GM23338 (cell line): ENCODE results near the gene UGT1A10. TPM values are rescaled to one million over a fixed set of nuclear protein-coding genes. Genes with fewer than 3 reads are reported as not detected.

Experiments used
- ATAC-seq: fragments of 200-7000 bp; cut with Tn5 transposase; 3 replicates; pipeline ENCODE4 v1.9.1; 2020
- DNase-seq: peaks from one replicate; pipeline ENCODE4 v3.0.0-alpha.2; 2015; ENCODE audit warnings: low spot score
- H2AFZ ChIP-seq: fragments of 200-600 bp; sonication (generic); 2 replicates; pipeline ENCODE4 v1.8.0; 2016; ENCODE audit warnings: antibody characterized with exemption, mild to moderate bottlenecking, moderate library complexity
- H3F3A ChIP-seq: fragments of 200-600 bp; sonication (generic); replicated peaks from 2 replicates; pipeline ENCODE4 v1.8.0; 2017; ENCODE audit warnings: antibody characterized with exemption, mixed run types, low read depth
- H3K27ac ChIP-seq: fragments of 200-600 bp; sonication (generic); 2 replicates; pipeline ENCODE4 v1.6.1; 2016; ENCODE audit warnings: low read depth
- H3K27me3 ChIP-seq: fragments of 200-600 bp; sonication (generic); 2 replicates; pipeline ENCODE4 v1.8.0; 2016; ENCODE audit warnings: mild to moderate bottlenecking, mixed run types, moderate library complexity; ENCODE audit not compliant: insufficient read depth
- H3K36me3 ChIP-seq: fragments of 200-600 bp; sonication (generic); 2 replicates; pipeline ENCODE4 v1.8.0; 2016; ENCODE audit warnings: mild to moderate bottlenecking; ENCODE audit not compliant: insufficient read depth
- H3K4me1 ChIP-seq: fragments of 200-600 bp; sonication (generic); 2 replicates; pipeline ENCODE4 v1.8.0; 2016; ENCODE audit warnings: mild to moderate bottlenecking, moderate library complexity; ENCODE audit not compliant: insufficient read depth
- H3K4me2 ChIP-seq: fragments of 200-600 bp; sonication (generic); 2 replicates; pipeline ENCODE4 v1.7.1; 2017; ENCODE audit warnings: mixed run types
- H3K4me3 ChIP-seq: fragments of 200-600 bp; sonication (generic); 2 replicates; pipeline ENCODE4 v1.6.1; 2016; ENCODE audit warnings: mixed run types
- H3K79me2 ChIP-seq: fragments of 200-600 bp; sonication (generic); replicated peaks from 2 replicates; pipeline ENCODE4 v1.8.0; 2017; ENCODE audit warnings: mild to moderate bottlenecking; ENCODE audit not compliant: insufficient read depth
- H3K9me2 ChIP-seq: fragments of 200-600 bp; sonication (generic); 2 replicates; pipeline ENCODE4 v1.8.0; 2017; ENCODE audit not compliant: insufficient read depth
- H4K20me1 ChIP-seq: fragments of 200-600 bp; sonication (generic); replicated peaks from 2 replicates; pipeline ENCODE4 v1.8.0; 2017; ENCODE audit warnings: mild to moderate bottlenecking; ENCODE audit not compliant: insufficient read depth
- H3K27ac Mint-ChIP-seq: 2 replicates; pipeline ENCODE4 v1.8.0; 2020; ENCODE audit warnings: inconsistent platforms, mild to moderate bottlenecking, moderate library complexity, mixed read lengths
- H3K27me3 Mint-ChIP-seq: 3 replicates; pipeline ENCODE4 v1.8.0; 2022; ENCODE audit warnings: low read depth, mild to moderate bottlenecking, moderate library complexity, mixed read lengths, inconsistent platforms; ENCODE audit not compliant: insufficient read depth, poor library complexity
- H3K36me3 Mint-ChIP-seq: 3 replicates; pipeline ENCODE4 v1.8.0; 2021; ENCODE audit warnings: low read depth, mild to moderate bottlenecking, inconsistent platforms, moderate library complexity, mixed read lengths
- H3K4me1 Mint-ChIP-seq: 3 replicates; pipeline ENCODE4 v1.8.0; 2020; ENCODE audit warnings: mild to moderate bottlenecking, inconsistent platforms, mixed read lengths
- H3K4me3 Mint-ChIP-seq: 3 replicates; pipeline ENCODE4 v1.8.0; 2021; ENCODE audit warnings: moderate library complexity, mild to moderate bottlenecking, inconsistent platforms, mixed read lengths
- H3K9me3 Mint-ChIP-seq: 3 replicates; pipeline ENCODE4 v1.8.0; 2020; ENCODE audit warnings: moderate library complexity, mild to moderate bottlenecking, inconsistent platforms, mixed read lengths
- CREB1 ChIP-seq: fragments of 250-450 bp; sonication (Bioruptor Pico); IDR thresholded peaks from 2 replicates; pipeline ENCODE4 v1.5.0; 2020; ENCODE audit warnings: low read depth, mild to moderate bottlenecking, moderate library complexity
- CTCF ChIP-seq, 2 experiments: fragments of 200-600 bp in 1 of 2; sonication (generic) in 1 of 2; conservative IDR thresholded peaks; 2 replicates each; pipeline versions ENCODE4 v1.5.1 to v1.6.1; 2016 to 2017; ENCODE audit warnings: antibody characterized with exemption in 2 of 2, low read depth in 2 of 2, mild to moderate bottlenecking in 2 of 2, moderate library complexity in 1 of 2
- EZH2 ChIP-seq: fragments of 200-600 bp; sonication (generic); IDR thresholded peaks from one replicate; pipeline ENCODE4 v1.8.0; 2017; ENCODE audit warnings: antibody characterized with exemption, mild to moderate bottlenecking, low read depth; ENCODE audit not compliant: unreplicated experiment
- EZH2phosphoT487 ChIP-seq: fragments of 200-600 bp; sonication (generic); IDR thresholded peaks from one replicate; pipeline ENCODE4 v1.8.1; 2018; ENCODE audit warnings: antibody characterized with exemption; ENCODE audit not compliant: unreplicated experiment
- JUNB ChIP-seq: IDR thresholded peaks from one replicate; pipeline ENCODE4 v1.6.1; 2016; ENCODE audit warnings: antibody characterized with exemption; ENCODE audit not compliant: unreplicated experiment
- NANOG ChIP-seq: IDR thresholded peaks from 2 replicates; pipeline ENCODE4 v1.6.1; 2016; ENCODE audit warnings: antibody characterized with exemption, borderline replicate concordance
- POLR2AphosphoS5 ChIP-seq: IDR thresholded peaks from 2 replicates; pipeline ENCODE4 v1.6.1; 2016; ENCODE audit warnings: antibody characterized with exemption, low read depth
- ZNF114 ChIP-seq: fragments of 250-450 bp; sonication (Bioruptor Pico); IDR thresholded peaks from 2 replicates; pipeline ENCODE4 v1.5.0; 2020; ENCODE audit warnings: mild to moderate bottlenecking, moderate library complexity
- ZNF462 ChIP-seq: fragments of 250-450 bp; sonication (Bioruptor Pico); IDR thresholded peaks from 2 replicates; pipeline ENCODE4 v1.5.0; 2020; ENCODE audit warnings: mild to moderate bottlenecking, moderate library complexity
- polyA plus RNA-seq: library from polyadenylated mRNA; unstranded; fragments of >200 nt; fragmentation: Nextera tagmentation; extraction: Ambion mirVana; gene quantifications from 2 replicates; pipeline ENCODE4 v1.2.1, GENCODE V29; 2016
- total RNA-seq: library from RNA; depleted of rRNA; stranded (reverse); fragments of >200 nt; shearing (Covaris generic); gene quantifications from 2 replicates; pipeline ENCODE4 v1.2.3, GENCODE V29; 2014
- TF ChIP-seq, protein P1 (sequence below): IDR thresholded peaks from one replicate; pipeline ENCODE4 v1.6.1; 2018; ENCODE audit warnings: antibody characterized with exemption; ENCODE audit not compliant: unreplicated experiment
- TF ChIP-seq, protein P2 (sequence below): IDR thresholded peaks from 2 replicates; pipeline ENCODE4 v1.6.1; 2016; ENCODE audit warnings: antibody characterized with exemption

Gene UGT1A10
- total and polyA plus RNA-seq, 2 experiments from 2014 or later, result not detected

DNA sequence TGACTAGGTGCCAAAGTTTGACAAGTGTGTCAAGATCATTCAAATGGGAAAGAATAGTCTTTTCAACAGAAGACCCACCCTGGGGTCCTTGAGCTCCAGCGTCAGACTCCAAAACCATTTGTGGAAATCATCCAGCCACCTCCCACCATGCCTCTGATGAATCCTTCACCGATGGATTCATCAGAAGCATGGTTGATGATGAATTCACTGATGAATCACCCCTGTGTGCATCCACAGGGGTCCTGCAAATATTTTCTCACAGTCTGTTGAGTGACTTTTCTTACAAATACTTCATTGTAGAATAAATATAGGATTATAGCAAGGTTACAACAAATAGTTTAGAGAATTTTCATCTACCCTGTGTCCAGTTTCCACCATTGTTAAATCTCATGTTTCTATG, 39.8 kb downstream of the UGT1A10 start:
- Histone ChIP-seq H2AFZ (no peak overlapping the region), H3K4me1 (no peaks in the 10 kb centered on the region; the same call in 1 of the 2 replicates)

More for the DNA sequence above, 39.8 kb downstream of the UGT1A10 start:
- Mint-ChIP-seq H3K27me3 (no peaks in the 10 kb centered on the region), H3K4me1 (peaks cover 6% of the 10 kb centered on the region; the same call in 2 of the 3 replicates), H3K27ac (no peak overlapping the region), H3K4me3 (no peak overlapping the region), H3K9me3 (no peaks in the 10 kb centered on the region; the same call in 2 of the 3 replicates), H3K36me3 (no peaks in the 10 kb centered on the region)
- Histone ChIP-seq H3K27me3 (no peaks in the 10 kb centered on the region), H4K20me1 (no peaks in the 10 kb centered on the region), H3K79me2 (no peaks in the 10 kb centered on the region), H3K36me3 (no peaks in the 10 kb centered on the region), H3K27ac (no peak overlapping the region), H3F3A (no peaks in the 10 kb centered on the region), H3K9me2 (no peaks in the 10 kb centered on the region), H3K4me2 (no peak overlapping the region), H3K4me3 (no peak overlapping the region)
- TF ChIP-seq ZNF114, result no peak
- TF ChIP-seq CREB1 (CRISPR knock-in tag), result no peak
- TF ChIP-seq JUNB, result no peak
- TF ChIP-seq EZH2phosphoT487, result no peak
- TF ChIP-seq ZNF462, result no peak
- no peak for TF ChIP-seq POLR2AphosphoS5
- TF ChIP-seq EZH2, result no peak
- TF ChIP-seq, protein P1, sequence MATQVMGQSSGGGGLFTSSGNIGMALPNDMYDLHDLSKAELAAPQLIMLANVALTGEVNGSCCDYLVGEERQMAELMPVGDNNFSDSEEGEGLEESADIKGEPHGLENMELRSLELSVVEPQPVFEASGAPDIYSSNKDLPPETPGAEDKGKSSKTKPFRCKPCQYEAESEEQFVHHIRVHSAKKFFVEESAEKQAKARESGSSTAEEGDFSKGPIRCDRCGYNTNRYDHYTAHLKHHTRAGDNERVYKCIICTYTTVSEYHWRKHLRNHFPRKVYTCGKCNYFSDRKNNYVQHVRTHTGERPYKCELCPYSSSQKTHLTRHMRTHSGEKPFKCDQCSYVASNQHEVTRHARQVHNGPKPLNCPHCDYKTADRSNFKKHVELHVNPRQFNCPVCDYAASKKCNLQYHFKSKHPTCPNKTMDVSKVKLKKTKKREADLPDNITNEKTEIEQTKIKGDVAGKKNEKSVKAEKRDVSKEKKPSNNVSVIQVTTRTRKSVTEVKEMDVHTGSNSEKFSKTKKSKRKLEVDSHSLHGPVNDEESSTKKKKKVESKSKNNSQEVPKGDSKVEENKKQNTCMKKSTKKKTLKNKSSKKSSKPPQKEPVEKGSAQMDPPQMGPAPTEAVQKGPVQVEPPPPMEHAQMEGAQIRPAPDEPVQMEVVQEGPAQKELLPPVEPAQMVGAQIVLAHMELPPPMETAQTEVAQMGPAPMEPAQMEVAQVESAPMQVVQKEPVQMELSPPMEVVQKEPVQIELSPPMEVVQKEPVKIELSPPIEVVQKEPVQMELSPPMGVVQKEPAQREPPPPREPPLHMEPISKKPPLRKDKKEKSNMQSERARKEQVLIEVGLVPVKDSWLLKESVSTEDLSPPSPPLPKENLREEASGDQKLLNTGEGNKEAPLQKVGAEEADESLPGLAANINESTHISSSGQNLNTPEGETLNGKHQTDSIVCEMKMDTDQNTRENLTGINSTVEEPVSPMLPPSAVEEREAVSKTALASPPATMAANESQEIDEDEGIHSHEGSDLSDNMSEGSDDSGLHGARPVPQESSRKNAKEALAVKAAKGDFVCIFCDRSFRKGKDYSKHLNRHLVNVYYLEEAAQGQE, result no peak
- TF ChIP-seq NANOG, result no peak
- TF ChIP-seq CTCF (conservative IDR thresholded peaks at IDR 0.05; ENCODE audit: low read depth in 2 of 2), result no peak
- TF ChIP-seq, protein P2, sequence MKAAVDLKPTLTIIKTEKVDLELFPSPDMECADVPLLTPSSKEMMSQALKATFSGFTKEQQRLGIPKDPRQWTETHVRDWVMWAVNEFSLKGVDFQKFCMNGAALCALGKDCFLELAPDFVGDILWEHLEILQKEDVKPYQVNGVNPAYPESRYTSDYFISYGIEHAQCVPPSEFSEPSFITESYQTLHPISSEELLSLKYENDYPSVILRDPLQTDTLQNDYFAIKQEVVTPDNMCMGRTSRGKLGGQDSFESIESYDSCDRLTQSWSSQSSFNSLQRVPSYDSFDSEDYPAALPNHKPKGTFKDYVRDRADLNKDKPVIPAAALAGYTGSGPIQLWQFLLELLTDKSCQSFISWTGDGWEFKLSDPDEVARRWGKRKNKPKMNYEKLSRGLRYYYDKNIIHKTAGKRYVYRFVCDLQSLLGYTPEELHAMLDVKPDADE, result no peak
- ATAC-seq, result no peak
- no peak for DNase-seq
